Ureter (tissue), 1 donor: ENCODE results near the gene ACCS. TPM values are rescaled to one million over a fixed set of nuclear protein-coding genes. Genes with fewer than 3 reads are reported as not detected.

Experiments
- total RNA-seq: library from RNA; stranded (reverse); gene quantifications from one replicate; pipeline ENCODE4 v1.2.4, GENCODE V29; 2023
- donor health status: DM: yes; HTN: yes; CAD: no.

The ACCS gene
- total RNA-seq, 1 donor from 2014 or later: 44.0 TPM

Other genes starting within 250 kb of the ACCS start
- gene ALKBH3, start 185.4 kb upstream of the ACCS start, total RNA-seq: 39.0 TPM
- 76.7 TPM for gene C11orf96, start 123.6 kb upstream of the ACCS start, total RNA-seq
- not detected for gene ACCSL, start 18.3 kb upstream of the ACCS start, total RNA-seq
- gene EXT2, start 29.4 kb downstream of the ACCS start, total RNA-seq: 48.1 TPM
- not detected for gene ALX4, start 243.9 kb downstream of the ACCS start, total RNA-seq